Endodermal cell (in vitro differentiated cells): ENCODE data around the gene USP17L27. TPM values are rescaled to one million over a fixed set of nuclear protein-coding genes. Genes with fewer than 3 reads are reported as not detected.
"Not testable (repeated sequence)": the region's sequence is repeated elsewhere in the genome, so short reads cannot be mapped to it uniquely, and the experiment has no call there.

Experiments
- DNase-seq: peaks from one replicate; pipeline ENCODE4 v3.0.0-alpha.2; 2017
- H3K27ac ChIP-seq: 2 replicates; pipeline ENCODE4 v1.5.1; 2013; ENCODE audit warnings: mild to moderate bottlenecking, low read depth, low read length, moderate library complexity
- H3K27me3 ChIP-seq: 2 replicates; pipeline ENCODE4 v1.6.1; 2013; ENCODE audit warnings: mild to moderate bottlenecking, low read length, moderate library complexity; ENCODE audit not compliant: insufficient read depth, control insufficient read depth, poor library complexity, severe bottlenecking
- H3K36me3 ChIP-seq: 2 replicates; pipeline ENCODE4 v1.7.0; 2013; ENCODE audit warnings: mild to moderate bottlenecking, low read length, moderate library complexity; ENCODE audit not compliant: control insufficient read depth, insufficient read depth
- H3K4me1 ChIP-seq: one replicate; pipeline ENCODE4 v1.7.0; 2013; ENCODE audit warnings: low read length; ENCODE audit not compliant: control insufficient read depth, insufficient read depth
- H3K4me3 ChIP-seq: 2 replicates; pipeline ENCODE4 v1.5.1; 2013; ENCODE audit warnings: mild to moderate bottlenecking, low read length, moderate library complexity
- H3K9ac ChIP-seq: 2 replicates; pipeline ENCODE4 v1.6.1; 2013; ENCODE audit warnings: mild to moderate bottlenecking, low read length, moderate library complexity; ENCODE audit not compliant: poor library complexity, severe bottlenecking; ENCODE audit errors: extremely low read depth
- H3K9me3 ChIP-seq: 2 replicates; pipeline ENCODE4 v1.6.1; 2013; ENCODE audit warnings: mild to moderate bottlenecking, low read length, moderate library complexity; ENCODE audit not compliant: control insufficient read depth
- H3K27ac Mint-ChIP-seq: 2 replicates; pipeline ENCODE4 v1.8.0; 2020; ENCODE audit warnings: mixed read lengths
- H3K27me3 Mint-ChIP-seq: 2 replicates; pipeline ENCODE4 v1.8.0; 2021; ENCODE audit warnings: mild to moderate bottlenecking, mixed read lengths; ENCODE audit not compliant: insufficient read depth
- H3K36me3 Mint-ChIP-seq: 2 replicates; pipeline ENCODE4 v1.8.0; 2020; ENCODE audit warnings: low read depth, mixed read lengths
- H3K4me1 Mint-ChIP-seq: 2 replicates; pipeline ENCODE4 v1.8.0; 2020; ENCODE audit warnings: mixed read lengths
- H3K4me3 Mint-ChIP-seq: 2 replicates; pipeline ENCODE4 v1.8.0; 2020; ENCODE audit warnings: mild to moderate bottlenecking, moderate library complexity, mixed read lengths
- H3K9me3 Mint-ChIP-seq: 2 replicates; pipeline ENCODE4 v1.8.0; 2020; ENCODE audit warnings: mild to moderate bottlenecking, mixed read lengths
- WGBS, 2 experiments: methylation state at CpG; one replicate each; pipeline versions ENCODE4 v1.1.5 to v1.1.7; 2013; ENCODE audit warnings: missing lambda C conversion rate in 2 of 2, mixed read lengths in 1 of 2; ENCODE audit not compliant: insufficient coverage in 1 of 2, insufficient read length in 1 of 2; 5-methylcytosine and 5-hydroxymethylcytosine counted together
- total RNA-seq, 2 donors: library from RNA; stranded (reverse); fragmentation: NEBNext Ultra II Directional in 1 of 2; extraction: Animal tissue kit (Norgen Biotek cat#: 25700) in 1 of 2; gene quantifications; 2 replicates in 1 of 2; 3 replicates in 1 of 2; pipeline ENCODE4 v1.2.1, GENCODE V29; 2021
- TF ChIP-seq, protein P1 (sequence below): fragments of 200-600 bp; sonication (generic); conservative IDR thresholded peaks from 2 replicates; pipeline ENCODE4 v1.5.0; 2021; ENCODE audit warnings: antibody characterized with exemption, mild to moderate bottlenecking

The USP17L27 gene
- total RNA-seq, 2 donors from 2014 or later = not detected

DNA sequence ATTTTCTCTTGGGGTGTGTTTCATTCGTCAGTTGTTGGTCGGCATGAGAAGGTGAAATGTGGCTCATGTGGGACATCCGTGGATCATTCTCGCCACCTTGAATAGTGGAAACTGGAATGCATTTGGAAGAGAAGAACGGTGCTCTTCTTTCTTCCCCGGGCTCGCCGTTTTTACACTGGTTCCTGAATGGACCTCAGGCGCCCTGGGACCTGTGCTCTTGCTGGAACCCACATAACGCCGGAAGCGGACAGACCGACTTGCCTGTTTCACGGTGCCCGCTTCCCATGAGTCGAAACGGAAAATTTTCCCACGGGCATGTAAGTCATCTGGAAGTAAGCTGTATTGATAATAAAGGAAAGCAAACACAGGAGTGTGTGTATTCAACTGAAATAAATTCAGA is 6.9 kb downstream of the USP17L27 start:
- H3K4me3 ChIP-seq, DNase-seq: not testable (repeated sequence)

DNA sequence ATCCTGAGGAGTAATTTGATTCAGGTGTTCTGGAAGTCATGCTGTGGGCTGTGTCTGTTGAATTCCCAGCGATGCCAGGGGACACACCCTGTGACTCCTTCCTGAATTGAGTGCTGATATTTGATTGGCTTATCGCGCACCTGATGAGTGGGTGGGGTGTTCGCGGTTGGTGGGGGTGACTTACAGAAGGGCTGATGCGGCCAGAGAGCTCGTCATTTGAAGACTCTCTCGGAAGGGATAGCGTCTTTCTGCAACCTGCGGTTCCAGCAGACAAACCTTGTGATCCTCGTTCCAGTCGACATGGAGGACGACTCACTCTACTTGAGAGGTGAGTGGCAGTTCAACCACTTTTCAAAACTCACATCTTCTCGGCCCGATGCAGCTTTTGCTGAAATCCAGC is 9.4 kb downstream of the USP17L27 start, which contains the start of gene USP17L29:
TSS of gene USP17L29 (plus strand) at position 301 of the 400 bp plus-strand sequence. CDS start at position 301, 0 bp downstream.
- H3K36me3 ChIP-seq, H3K36me3 Mint-ChIP-seq, H3K27me3 ChIP-seq, H3K9ac ChIP-seq, H3K27me3 Mint-ChIP-seq, H3K4me1 Mint-ChIP-seq, H3K27ac ChIP-seq, H3K4me3 ChIP-seq, H3K9me3 Mint-ChIP-seq, H3K4me3 Mint-ChIP-seq, H3K27ac Mint-ChIP-seq, H3K4me1 ChIP-seq, H3K9me3 ChIP-seq, DNase-seq: not testable (repeated sequence)
- no CpG with 5 or more reads among the region's 15 CpGs for WGBS, 2 experiments

More for the DNA sequence above, 6.9 kb downstream of the USP17L27 start:
- H3K4me1 ChIP-seq, H3K36me3 ChIP-seq, H3K4me3 Mint-ChIP-seq, H3K9me3 ChIP-seq, H3K27me3 Mint-ChIP-seq, H3K9ac ChIP-seq, H3K27ac Mint-ChIP-seq, H3K27ac ChIP-seq, H3K36me3 Mint-ChIP-seq, H3K4me1 Mint-ChIP-seq, H3K9me3 Mint-ChIP-seq, H3K27me3 ChIP-seq: not testable (repeated sequence)
- no CpG with 5 or more reads among the region's 18 CpGs for WGBS, 2 experiments

DNA sequence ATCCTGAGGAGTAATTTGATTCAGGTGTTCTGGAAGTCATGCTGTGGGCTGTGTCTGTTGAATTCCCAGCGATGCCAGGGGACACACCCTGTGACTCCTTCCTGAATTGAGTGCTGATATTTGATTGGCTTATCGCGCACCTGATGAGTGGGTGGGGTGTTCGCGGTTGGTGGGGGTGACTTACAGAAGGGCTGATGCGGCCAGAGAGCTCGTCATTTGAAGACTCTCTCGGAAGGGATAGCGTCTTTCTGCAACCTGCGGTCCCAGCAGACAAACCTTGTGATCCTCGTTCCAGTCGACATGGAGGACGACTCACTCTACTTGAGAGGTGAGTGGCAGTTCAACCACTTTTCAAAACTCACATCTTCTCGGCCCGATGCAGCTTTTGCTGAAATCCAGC is 18.9 kb downstream of the USP17L27 start, which contains the start of gene USP17L30:
TSS of gene USP17L30 (plus strand) at position 301 of the 400 bp plus-strand sequence. CDS start at position 301, 0 bp downstream.
- H3K27me3 Mint-ChIP-seq, H3K9me3 ChIP-seq, H3K9ac ChIP-seq, H3K36me3 ChIP-seq, H3K27me3 ChIP-seq, H3K27ac ChIP-seq, H3K4me3 Mint-ChIP-seq, H3K4me3 ChIP-seq, H3K27ac Mint-ChIP-seq, H3K4me1 ChIP-seq, DNase-seq, H3K36me3 Mint-ChIP-seq, H3K9me3 Mint-ChIP-seq, H3K4me1 Mint-ChIP-seq: not testable (repeated sequence)
- WGBS, 2 experiments = no CpG with 5 or more reads among the region's 15 CpGs

GRCh38 chr4:9379881-9380280 is 35.9 kb downstream of the USP17L27 start:
- not testable (repeated sequence) for H3K27ac Mint-ChIP-seq, DNase-seq, H3K27me3 Mint-ChIP-seq, H3K36me3 ChIP-seq, H3K36me3 Mint-ChIP-seq, H3K9ac ChIP-seq, H3K27me3 ChIP-seq, H3K4me1 Mint-ChIP-seq, H3K9me3 ChIP-seq, H3K4me3 Mint-ChIP-seq, H3K27ac ChIP-seq, H3K4me3 ChIP-seq, H3K4me1 ChIP-seq
- WGBS, 2 experiments = 58% methylated on average over 1 of the region's 1 CpG; no CpG with 5 or more reads in 1 of the 2 experiments
- H3K9me3 Mint-ChIP-seq = peaks cover 22% of the 10 kb centered on the region

DNA sequence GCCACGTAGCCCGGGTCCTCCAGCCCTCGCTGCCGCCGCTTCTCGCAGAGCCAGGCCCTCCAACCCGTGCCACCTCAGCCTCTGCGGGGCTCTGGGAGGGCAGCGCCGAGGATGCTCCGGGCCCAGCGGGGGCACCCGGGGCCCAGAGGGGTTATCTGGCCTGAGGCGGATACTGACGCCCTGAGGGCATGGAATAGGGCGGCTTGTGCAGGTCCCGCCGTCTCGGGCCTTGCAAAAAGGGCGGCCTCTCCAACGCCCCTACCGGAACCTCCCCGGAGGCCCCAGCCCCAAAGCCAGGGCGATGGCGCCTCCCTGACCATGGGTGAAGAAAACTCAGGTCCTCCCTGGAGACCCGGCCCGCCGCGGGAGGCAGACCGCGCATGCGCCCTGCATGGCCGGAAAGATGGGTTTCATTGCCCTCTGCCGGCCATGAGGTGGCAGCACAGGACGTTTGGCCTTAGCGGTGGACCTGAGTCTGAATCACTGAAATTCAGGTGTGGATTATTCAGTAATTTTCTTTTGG is 37.1 kb downstream of the USP17L27 start:
- 60 to 61% methylated on average over 6 to 27 of the region's 36 CpGs for WGBS, 2 experiments
- TF ChIP-seq, protein P1, sequence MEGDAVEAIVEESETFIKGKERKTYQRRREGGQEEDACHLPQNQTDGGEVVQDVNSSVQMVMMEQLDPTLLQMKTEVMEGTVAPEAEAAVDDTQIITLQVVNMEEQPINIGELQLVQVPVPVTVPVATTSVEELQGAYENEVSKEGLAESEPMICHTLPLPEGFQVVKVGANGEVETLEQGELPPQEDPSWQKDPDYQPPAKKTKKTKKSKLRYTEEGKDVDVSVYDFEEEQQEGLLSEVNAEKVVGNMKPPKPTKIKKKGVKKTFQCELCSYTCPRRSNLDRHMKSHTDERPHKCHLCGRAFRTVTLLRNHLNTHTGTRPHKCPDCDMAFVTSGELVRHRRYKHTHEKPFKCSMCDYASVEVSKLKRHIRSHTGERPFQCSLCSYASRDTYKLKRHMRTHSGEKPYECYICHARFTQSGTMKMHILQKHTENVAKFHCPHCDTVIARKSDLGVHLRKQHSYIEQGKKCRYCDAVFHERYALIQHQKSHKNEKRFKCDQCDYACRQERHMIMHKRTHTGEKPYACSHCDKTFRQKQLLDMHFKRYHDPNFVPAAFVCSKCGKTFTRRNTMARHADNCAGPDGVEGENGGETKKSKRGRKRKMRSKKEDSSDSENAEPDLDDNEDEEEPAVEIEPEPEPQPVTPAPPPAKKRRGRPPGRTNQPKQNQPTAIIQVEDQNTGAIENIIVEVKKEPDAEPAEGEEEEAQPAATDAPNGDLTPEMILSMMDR = peak; percentile 74
- H3K4me3 Mint-ChIP-seq = peak overlapping the region; percentile 31
- not testable (repeated sequence) for H3K36me3 Mint-ChIP-seq, H3K4me1 Mint-ChIP-seq, H3K9ac ChIP-seq, H3K4me3 ChIP-seq, H3K27me3 ChIP-seq, H3K4me1 ChIP-seq, H3K27ac Mint-ChIP-seq, H3K27ac ChIP-seq, H3K27me3 Mint-ChIP-seq, H3K36me3 ChIP-seq, H3K9me3 ChIP-seq
- DNase-seq = peak; percentile 73
- H3K9me3 Mint-ChIP-seq = peaks cover 22% of the 10 kb centered on the region
